Measurements from ENCODE around the gene GSAP.
"Not testable (repeated sequence)": the region's sequence is repeated elsewhere in the genome, so short reads cannot be mapped to it uniquely, and the experiment has no call there.

Gene GSAP

DNA sequence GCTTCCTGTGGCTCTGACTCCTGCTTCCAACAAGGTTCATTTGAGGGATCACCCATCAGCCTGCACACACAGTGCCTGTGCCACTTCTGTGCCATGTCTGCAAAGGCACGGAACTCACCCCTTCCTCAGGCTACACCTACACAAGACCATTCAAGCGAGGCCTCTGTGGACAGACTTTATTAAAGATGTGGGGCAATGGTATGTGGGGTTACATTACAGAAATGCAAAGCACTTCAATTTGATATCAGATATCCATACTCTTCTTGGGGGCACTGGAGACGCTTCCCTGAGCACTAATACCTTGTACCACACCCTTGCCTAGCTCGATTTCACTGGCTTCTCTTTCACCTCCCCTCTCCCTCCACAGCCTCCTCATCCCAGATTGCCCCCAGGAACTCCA, 132.1 kb downstream of the GSAP start:
- no peak for DNase-seq (ENCODE audit: low read depth)

DNA sequence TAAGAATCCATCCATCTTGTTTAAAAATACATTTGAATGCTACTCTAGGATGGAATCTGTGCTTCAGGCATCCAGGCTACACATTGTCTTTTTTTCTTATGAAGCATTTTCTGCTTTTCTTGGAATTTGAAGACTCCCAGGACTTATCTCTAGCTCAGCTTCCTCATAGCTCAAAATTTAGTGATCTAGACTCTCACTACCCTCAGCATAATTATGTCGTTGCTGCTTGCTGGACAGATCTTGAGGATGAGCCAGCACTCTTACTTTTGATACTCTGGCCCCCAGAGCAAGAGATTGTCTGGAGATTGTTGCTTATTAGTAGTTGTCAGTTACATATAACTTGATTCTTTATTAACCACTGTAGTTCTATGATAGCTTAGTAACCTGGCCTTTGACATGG, 133.3 kb downstream of the GSAP start:
- no peak for DNase-seq (ENCODE audit: low read depth)

DNA sequence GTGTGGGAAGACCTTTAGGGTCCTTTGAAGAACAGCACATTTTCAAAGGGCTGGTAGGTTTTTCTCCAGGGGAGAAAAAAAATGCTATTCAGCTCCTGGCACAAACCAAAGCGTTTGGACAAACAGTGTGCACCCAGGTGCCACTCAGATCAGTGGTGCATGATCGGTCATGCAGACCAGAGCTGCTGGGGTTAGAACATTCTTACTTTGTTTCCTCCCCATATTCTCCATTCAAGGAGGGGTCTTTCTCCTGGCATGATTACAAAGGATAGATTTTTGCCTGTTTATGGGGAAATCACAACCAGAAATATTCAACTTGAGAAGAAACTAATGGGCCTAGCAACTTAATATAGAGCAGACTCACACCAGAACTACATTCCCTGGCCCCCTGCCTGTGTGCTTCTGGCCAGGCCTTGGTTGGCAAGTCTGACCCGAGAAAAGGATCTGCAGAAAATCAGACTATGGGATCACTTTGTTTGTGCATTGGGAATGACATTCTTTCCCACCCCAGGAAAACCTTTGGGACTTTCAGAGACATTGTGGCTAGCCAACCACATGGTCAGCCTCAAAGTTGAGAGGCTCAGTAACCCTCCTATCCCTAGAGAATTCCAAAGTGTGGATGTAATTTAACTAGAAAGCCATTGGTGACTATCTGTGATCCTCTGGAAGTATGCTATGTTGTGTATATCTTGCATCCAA, 134.2 kb downstream of the GSAP start:
- DNase-seq (ENCODE audit: low read depth): no peak

DNA sequence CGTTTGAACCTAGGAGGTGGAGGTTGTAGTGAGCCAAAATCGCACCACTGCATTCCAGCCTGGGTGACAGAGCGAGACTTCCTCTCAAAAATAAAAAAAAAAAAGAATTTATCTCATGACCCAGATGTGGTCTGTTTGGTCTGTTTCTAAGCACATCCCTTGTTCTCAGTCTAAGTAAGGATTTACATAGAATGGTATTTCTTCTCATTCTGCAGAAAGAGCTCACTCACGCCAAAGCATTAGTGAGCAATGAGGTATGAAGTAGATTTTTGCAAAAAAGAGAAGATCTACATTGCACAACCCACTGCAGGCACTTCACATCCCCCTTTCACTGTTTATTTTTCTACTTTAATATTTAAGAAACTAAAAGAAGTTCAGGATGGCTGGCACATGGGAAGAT, 140.0 kb downstream of the GSAP start:
- no peak for DNase-seq (ENCODE audit: low read depth)

DNA sequence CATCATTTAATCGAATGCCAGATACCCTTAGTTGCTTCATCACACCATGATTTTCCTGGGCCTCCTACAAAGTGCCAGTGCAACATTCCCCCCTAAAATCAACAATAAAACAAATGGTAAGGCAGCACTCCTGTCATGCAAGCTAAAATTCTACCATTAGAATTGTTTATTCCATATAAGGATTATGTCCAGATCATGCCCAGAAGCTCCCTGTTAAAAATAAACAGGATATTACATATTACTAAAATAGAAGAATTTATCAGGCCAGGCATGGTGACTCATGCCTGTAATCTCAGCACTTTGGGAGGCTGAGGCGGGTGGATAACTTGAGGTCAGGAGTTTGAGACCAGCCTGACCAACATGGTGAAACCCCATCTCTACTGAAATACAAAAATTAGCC, 140.5 kb downstream of the GSAP start:
- not testable (repeated sequence) for DNase-seq (ENCODE audit: low read depth)

DNA sequence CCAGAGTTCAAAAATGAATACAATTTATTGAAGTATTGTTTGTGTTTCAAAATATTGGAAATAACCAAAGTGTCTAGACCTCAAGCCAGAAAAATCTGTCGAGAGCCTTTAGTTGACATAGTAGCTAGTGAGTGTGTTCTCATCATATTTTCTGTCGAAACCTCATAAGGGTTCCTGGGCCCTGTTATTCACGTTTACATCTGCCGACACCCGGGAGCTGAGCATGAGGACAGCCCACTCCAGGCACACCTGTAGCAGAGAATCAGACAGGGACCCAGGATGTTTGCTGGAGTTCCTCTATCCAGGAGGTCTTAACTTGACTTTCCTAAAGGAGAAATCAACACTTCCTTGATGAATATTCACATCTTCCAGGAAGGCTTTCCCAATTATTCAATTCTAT, 144.4 kb downstream of the GSAP start:
- DNase-seq (ENCODE audit: low read depth): no peak

DNA sequence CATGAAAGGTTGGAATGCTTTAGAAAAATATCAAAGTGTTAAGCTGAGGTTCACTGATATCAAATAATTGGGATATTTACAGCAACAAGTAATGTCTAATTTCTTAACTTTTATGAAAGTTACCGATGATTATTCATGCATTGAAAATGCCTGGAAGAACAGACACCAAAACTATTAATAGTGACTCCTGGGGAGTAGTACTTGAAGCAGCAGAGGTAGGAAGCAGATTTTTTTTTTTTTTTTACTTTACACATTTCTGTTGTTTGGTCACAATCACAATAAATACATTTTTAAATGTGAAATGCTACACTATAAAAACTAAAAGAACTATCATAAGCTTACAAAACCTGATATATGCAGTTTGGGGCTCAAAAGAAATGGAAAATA, 146.1 kb downstream of the GSAP start:
- DNase-seq (ENCODE audit: low read depth): no peak

DNA sequence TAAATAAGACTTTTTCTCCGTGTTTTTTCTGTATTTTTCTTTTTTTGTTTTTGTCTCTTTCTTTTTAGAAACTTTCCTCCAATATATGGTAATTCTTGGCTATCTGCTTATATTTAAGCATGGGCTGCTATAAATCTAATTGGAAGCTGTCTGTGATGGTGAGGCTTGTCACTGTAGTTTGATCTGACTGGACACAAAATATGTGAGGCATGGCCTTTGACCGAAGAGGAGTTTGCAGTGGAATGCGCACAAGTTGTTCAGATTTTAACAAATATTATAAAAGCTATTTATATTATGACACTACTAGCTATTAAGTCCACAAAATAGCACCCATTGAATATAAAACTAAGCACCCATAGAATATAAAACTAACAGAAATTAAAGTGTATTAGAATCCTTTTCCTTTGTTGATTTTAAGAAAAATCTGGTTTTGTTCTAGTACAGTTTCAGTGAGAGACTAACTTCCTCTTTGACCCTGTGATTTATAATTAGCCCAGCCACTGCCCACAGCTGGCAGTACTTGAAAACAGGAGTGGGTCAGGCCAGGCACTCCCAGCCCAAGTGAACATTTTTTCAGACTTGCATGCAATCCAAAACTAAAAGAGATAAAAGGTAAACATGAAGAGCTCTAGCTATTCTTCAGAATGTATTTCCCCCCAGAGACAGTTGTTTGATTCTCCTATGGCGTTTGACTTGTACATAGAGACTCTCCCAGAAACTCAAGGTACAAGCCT, 146.6 kb downstream of the GSAP start:
- DNase-seq (ENCODE audit: low read depth): no peak

DNA sequence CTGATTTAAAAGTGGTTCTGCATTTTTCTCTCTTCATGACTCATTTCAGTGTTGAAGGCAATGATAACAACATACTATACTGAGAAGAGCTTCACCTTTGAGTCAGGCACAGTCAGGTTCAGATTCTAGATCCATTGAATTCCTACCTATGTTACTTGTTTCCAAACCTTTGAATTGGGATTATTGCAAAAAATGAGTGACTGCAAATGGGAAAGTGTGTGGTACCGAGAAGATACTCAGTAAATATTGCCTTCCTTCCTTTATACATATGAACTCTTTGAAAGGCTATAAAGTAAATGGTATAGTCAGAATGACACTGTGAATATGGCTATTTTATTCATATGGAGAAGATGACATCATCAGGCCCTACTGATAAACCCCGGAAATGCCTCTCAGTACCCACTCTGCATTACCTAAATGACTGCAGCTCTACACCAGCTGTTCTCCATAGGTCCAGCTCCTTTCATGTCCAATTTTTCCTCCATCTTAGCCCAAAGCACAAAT, 149.8 kb downstream of the GSAP start:
- no peak for DNase-seq (ENCODE audit: low read depth)

DNA sequence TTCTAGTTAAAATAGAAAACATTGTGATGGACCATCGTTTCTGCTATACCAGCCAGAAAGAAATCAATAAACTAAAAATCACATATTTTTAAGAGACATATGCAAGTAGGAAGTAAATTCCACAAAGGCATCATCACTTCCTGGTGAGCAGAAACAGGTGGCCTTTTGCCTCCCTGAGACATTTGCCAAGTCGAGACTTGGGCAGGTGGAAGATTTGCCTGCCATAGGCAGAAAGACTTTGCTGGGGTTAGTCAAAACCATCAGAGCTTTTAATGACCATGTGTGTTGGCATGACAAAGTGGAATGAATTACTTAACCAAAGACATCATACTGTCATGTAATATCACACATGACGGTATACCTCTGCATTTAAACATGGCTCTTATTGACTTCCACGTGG, 150.5 kb downstream of the GSAP start:
- DNase-seq (ENCODE audit: low read depth): no peak

DNA sequence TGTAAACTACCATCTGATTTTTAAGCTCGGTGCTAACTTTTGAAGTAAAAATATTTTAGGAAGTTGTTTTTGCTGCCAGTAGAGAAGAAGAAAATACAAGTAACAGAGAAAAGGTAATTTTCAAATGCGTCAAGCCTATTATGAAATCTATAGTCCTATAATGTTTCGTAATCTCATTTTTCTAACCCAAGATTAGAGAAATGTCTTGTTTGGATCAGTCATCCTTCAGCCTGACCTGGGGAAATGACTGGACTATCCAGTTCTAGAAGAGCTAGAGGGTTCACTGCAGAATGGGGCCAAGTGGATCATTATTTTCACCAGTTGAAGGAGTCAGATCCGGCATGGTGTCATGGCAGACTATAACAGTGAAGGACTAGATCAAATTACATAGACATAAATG, 153.8 kb downstream of the GSAP start:
- no peak for DNase-seq (ENCODE audit: low read depth)
